Astrocyte (in vitro differentiated cells and primary cell): ENCODE measurements around the gene OR2Y1.

Experiments used
- EZH2 ChIP-seq: IDR thresholded peaks from 2 replicates; pipeline ENCODE4 v1.6.1; 2012; ENCODE audit warnings: mild to moderate bottlenecking, low read length, inconsistent platforms; ENCODE audit not compliant: insufficient read depth
- TF ChIP-seq, protein P1 (sequence below): IDR thresholded peaks from 2 replicates; pipeline ENCODE4 v1.5.1; 2011; ENCODE audit warnings: low read depth, mild to moderate bottlenecking, inconsistent platforms, low read length, moderate library complexity; ENCODE audit not compliant: insufficient read depth

DNA sequence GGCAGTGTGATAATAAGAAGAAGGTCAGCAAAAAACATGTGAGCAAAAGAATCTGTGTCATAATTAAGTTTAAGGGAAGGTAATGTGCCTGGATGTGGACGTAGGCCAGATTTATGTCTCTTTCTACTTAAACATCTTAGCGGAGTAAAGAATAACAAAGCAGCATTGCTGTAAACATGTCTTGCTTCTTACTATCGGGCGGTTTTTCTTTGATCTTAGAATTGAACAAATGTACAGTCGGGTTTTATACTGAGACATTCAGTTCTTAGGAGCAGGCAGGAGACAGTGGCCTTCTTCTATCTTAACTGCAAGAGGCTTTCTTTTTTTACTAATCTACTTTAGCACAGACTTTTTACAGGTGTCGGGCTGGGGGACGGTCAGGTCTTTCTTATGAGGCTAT is 50.1 kb downstream of the OR2Y1 start:
- TF ChIP-seq EZH2, result no peak
- TF ChIP-seq, protein P1, sequence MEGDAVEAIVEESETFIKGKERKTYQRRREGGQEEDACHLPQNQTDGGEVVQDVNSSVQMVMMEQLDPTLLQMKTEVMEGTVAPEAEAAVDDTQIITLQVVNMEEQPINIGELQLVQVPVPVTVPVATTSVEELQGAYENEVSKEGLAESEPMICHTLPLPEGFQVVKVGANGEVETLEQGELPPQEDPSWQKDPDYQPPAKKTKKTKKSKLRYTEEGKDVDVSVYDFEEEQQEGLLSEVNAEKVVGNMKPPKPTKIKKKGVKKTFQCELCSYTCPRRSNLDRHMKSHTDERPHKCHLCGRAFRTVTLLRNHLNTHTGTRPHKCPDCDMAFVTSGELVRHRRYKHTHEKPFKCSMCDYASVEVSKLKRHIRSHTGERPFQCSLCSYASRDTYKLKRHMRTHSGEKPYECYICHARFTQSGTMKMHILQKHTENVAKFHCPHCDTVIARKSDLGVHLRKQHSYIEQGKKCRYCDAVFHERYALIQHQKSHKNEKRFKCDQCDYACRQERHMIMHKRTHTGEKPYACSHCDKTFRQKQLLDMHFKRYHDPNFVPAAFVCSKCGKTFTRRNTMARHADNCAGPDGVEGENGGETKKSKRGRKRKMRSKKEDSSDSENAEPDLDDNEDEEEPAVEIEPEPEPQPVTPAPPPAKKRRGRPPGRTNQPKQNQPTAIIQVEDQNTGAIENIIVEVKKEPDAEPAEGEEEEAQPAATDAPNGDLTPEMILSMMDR, result no peak
